GM11168 (cell line): ENCODE results near the gene GMNC.
"Not testable (repeated sequence)": the region's sequence is repeated elsewhere in the genome, so short reads cannot be mapped to it uniquely, and the experiment has no call there.

ENCODE experiments used
- in situ Hi-C: fragments of 300-500 bp; cut with MboI; formaldehyde crosslinking; loops from one replicate; pipeline ENCODE4 v1.12.0; 2022; ENCODE audit warnings: low sequenced_read_pairs; ENCODE audit not compliant: unreplicated experiment

GMNC gene

GRCh38 chr3:190862209-190863118 is at the start of gene GMNC:
GMNC (minus strand) TSS chr3:190862694; CDS start chr3:190862615, 79 bp downstream.
- in situ Hi-C loops, result no loop called here

GRCh38 chr3:190911382-190911781 is 48.9 kb upstream of the GMNC start:
- in situ Hi-C loops, result no loop called here

- in situ Hi-C loops, result no loop called here
Measured at GRCh38 chr3:190909908-190910307, 47.4 kb upstream of the GMNC start.

DNA sequence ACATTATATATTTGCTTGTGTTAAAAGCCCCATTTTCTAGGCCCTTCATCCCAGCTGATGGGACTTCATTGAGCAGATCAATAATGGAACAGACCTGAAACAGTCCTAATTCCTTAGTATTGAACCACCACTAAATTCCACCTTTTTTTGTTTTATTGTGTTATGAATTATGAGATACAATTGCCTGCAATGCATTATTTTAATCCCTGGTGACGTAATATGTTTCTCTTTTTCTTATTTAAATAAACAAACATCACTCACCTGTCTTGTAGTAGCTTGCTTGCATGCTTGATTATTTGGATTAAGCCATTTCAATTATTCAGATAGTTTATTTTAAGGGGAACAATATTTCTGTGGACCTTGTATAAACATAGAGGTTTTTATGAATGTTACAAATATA is 40.7 kb upstream of the GMNC start:
- in situ Hi-C loops, result no loop called here

DNA sequence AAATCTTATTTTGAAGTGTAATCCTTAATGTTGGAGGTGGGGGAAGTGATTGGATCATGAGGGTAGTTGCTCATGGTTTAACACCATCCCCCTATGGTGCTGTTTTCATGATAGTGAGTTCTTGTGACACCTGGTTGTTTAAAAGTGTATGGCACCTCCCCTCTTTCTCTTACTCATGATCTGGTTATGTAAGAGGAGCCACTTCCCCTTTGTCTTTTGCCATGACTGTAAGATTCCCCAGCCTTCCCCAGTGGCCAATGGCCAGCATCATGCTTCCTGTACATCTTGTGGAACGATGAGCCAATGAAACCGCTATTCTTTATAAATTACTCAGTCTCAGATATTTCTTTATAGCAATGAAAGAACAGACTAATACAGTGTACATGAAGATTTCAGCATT is 39.8 kb upstream of the GMNC start:
- in situ Hi-C loops, result no loop called here

DNA sequence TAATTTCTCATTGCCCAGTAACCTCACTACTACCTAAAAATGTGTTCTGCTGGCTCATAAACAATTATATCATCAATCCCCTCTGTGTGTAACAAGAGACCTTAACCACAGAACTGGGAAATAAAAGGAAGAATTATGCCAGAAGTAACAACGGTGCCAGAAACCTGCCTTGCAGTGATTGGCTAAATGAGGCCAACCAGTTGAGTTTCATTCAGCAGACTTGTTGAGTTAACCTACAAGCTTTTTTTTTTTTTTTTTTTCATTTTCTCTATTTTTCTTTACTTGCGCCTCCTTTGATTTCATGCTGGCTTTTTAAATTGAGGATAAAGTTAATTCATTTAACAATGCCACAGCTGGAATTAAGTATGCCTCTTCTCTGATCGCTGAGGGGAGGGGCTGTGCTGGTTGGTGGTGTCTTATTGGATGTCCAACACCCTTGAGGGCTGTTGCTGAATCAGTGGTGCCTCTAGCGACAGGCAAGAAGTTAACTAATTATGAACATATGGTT is 30.0 kb upstream of the GMNC start:
- in situ Hi-C loops, result no loop called here

DNA sequence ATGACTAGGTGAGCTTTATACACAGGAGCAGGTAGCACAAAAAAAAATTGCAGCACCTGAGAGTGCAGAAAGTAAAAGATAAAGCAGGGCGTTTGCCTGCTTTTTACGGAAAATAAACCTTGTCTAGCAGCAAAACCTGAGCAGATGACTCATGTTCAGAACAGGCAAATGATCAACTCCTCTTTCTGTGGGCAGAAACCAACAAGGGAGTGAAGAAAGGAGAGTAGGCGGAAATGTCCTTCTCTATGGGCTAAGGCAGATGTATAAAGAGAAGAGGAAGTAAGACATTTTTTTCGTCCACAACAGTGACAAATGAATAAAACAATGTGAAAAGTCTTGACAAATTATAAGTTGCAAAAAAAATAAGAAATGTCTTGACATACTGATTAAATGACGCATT is 24.5 kb upstream of the GMNC start:
- in situ Hi-C loops, result loop anchor here (10.0 kb wide), 1 partner anchor 168 kb away; no protein-coding TSS in a partner anchor

GRCh38 chr3:190883973-190884832 is 21.7 kb upstream of the GMNC start:
- in situ Hi-C loops, result loop anchor here (10.0 kb wide), 1 partner anchor 171 kb away; no protein-coding TSS in a partner anchor

- in situ Hi-C loops, result loop anchor here (10.0 kb wide), 1 partner anchor 172 kb away; no protein-coding TSS in a partner anchor
Measured at GRCh38 chr3:190883141-190883540, 20.6 kb upstream of the GMNC start.

DNA sequence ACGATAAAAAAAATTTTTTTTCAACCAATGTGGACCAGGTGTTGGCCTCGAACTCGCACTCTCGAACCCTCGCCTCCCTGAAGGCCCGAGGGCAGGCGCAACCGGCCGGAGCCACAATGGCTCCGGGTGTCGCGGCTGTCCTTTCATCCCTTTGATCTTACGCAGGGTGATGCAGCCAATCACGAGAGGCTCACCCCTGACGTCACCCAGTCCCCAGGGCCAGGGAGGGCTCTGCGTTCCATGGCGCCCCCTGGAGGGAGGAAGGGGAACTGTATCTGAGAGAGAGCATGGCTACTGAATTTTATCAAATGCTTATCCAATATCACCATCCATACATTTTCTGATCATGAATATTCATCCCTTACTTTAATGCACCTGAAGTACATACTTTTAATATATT is 15.4 kb upstream of the GMNC start:
- in situ Hi-C loops, result no loop called here

DNA sequence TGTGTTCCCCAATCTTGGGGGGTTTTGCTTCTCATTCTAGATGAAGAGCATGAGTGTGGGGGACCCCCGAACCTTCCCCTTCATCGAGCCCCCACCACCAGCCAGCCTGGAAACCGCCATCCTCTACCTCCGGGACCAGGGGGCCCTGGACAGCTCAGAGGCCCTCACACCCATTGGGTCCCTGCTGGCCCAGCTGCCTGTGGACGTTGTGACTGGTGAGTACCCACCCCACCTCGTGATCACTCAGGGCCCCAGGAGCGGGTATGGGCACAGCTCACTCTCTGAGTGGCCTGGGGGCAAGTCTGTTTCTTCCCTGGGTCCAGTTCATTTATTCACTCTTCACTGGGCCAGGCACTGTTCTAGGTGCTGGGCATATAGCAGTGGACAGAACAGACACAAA is 13.9 kb upstream of the GMNC start:
- in situ Hi-C loops, result not testable (repeated sequence)

- in situ Hi-C loops, result not testable (repeated sequence)
Measured at GRCh38 chr3:190875061-190875460, 12.6 kb upstream of the GMNC start.

DNA sequence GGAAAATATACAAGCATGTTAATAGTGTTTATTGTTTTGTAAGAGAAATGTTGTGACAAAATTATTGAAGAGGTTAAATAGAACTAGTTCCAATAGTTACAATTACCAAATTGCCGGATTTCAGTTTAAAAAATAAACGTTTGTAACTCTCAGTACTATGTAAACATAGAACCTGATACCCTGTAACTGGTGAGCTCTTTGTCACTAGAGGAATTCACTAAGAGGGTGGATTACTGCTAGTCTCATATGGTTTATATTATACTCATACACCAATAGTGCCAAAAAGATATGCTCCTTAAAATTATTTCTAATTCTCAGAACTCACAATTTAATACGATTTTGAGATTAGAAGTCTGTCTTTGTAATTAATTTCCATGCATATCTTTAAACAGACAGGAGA is 7.6 kb upstream of the GMNC start:
- in situ Hi-C loops, result no loop called here

- in situ Hi-C loops, result no loop called here
Measured at GRCh38 chr3:190867071-190867470, 4.6 kb upstream of the GMNC start.

GRCh38 chr3:190865828-190866227 is 3.3 kb upstream of the GMNC start:
- in situ Hi-C loops, result no loop called here

DNA sequence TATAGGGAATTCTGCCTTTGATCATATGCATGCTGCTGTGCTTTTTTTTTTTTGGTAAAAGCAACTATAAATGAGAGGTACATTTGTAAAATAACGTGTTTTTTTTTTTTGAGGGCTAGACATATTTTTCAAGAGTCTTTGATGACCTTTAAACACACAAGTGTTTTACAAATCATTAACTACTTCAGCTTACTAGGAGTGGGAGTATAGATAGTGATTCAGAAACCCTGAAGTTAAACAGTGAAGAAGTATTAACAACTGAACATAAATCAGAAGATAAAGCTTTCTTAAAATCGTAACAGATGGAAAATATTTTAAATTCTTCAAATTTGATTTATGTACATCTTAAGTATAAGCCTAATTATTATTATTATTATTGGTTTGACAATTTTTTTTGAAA is 2.9 kb upstream of the GMNC start:
- in situ Hi-C loops, result no loop called here

GRCh38 chr3:190864002-190864401 is 1.5 kb upstream of the GMNC start:
- in situ Hi-C loops, result no loop called here

- in situ Hi-C loops, result no loop called here
Measured at GRCh38 chr3:190863119-190863465, 598 bp upstream of the GMNC start.

DNA sequence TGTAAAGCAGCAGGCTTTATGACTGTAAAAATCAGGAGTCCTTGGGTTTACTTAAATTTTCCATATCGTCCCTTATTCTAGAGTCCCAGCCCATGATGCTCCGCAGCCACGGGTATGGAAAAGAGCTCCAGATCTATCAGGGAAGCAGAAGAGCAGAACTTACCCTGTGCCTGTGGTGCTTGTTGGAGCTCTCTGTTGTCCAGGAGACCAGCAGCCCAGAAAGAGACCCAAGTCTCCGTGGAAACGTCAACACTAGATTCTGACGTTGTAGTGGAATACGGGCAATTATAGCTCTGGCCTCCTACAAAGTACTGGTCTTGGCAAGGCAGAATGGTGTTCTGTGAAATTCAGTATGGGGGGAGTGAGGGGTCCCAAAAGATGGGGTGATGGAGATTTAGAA is 2.0 kb downstream of the GMNC start:
- in situ Hi-C loops, result no loop called here

DNA sequence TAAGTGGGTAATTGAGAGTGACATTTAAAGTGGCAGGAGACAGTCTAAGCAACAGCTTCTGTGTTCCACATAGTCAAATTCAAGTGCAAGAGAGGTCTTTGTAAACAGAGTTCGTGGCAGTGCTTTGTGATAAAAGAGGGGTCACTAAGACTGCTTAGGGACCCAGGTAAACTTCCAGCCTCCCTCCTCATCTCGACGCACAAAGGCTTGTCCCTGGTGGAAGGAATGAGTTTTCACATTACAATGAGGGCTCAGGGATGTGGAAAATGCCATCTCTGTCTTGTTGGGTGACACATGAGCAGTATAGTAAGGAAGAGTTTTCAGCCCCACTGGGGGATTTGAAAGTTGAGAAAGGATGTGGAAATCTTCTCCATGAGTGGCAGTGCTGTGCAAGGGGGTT is 7.3 kb downstream of the GMNC start:
- in situ Hi-C loops, result no loop called here

DNA sequence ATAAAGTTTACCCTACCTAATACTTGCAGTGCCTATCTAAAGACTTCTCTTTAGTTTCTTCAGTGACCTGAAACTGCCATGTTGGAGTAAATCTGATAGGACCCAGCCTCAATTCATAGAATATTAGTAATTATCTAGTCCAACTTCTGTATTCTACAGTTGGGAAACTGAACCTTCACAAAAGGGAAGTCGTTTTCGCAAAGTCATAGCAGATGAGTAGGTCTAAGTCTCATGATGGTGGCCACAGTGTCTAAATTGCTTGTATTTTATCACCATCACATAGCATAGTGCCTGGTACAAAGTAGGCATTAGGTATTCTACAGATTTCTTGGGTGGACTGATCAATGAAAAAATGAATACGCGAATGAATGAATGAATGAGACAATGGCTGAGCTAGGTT is 8.4 kb downstream of the GMNC start:
- in situ Hi-C loops, result no loop called here
